Globus pallidus (tissue), 1 donor: ENCODE data around the gene FGF21.
A peak's percentile ranks its signal among the peaks of the same experiment; 100 is the strongest.
"Not testable (repeated sequence)": the region's sequence is repeated elsewhere in the genome, so short reads cannot be mapped to it uniquely, and the experiment has no call there.

ENCODE experiments used
- DNase-seq: peaks from one replicate; pipeline ENCODE4 v3.0.0-alpha.2; 2015; ENCODE audit warnings: low spot score

Gene FGF21

GRCh38 chr19:48755084-48755641 lies at the start of gene FGF21:
FGF21 (plus strand) TSS chr19:48755524; CDS start chr19:48756237, 713 bp downstream.
- no peak for DNase-seq

- no peak for DNase-seq
These were observed 46.9 kb upstream of the FGF21 start for GRCh38 chr19:48708471-48708870.

DNA sequence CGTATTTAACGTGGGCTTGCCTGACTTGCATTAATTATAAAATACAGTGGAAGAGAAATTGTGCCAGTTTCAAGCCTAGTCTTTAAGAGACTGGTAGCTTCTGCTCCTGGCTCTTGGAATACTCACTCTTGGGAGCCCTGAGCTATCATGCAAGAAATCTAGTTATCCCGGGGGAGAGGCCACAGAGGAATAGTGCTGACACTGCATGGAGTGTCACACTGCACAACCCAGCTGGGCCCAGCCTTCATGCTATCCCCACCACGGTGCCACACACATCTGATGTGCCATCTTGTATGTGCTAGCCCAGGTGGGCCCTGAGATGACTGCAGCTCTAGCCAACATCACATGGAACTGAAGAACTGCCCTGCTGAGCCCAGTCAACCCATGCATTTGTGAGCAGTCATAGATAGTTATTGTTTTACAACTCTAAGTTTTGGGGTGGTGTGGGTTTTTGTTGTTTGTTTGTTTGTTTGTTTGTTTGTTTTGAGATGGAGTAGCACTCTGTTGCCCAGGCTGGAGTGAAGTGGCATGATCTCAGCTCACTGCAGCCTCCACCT lies 44.1 kb upstream of the FGF21 start:
- no peak for DNase-seq

GRCh38 chr19:48713041-48713863 lies 42.1 kb upstream of the FGF21 start:
- DNase-seq: no peak

- peak; percentile 100 for DNase-seq
These were observed 41.2 kb upstream of the FGF21 start for GRCh38 chr19:48713864-48714755.

- DNase-seq: no peak
These were observed 40.3 kb upstream of the FGF21 start for GRCh38 chr19:48714759-48715675.

DNA sequence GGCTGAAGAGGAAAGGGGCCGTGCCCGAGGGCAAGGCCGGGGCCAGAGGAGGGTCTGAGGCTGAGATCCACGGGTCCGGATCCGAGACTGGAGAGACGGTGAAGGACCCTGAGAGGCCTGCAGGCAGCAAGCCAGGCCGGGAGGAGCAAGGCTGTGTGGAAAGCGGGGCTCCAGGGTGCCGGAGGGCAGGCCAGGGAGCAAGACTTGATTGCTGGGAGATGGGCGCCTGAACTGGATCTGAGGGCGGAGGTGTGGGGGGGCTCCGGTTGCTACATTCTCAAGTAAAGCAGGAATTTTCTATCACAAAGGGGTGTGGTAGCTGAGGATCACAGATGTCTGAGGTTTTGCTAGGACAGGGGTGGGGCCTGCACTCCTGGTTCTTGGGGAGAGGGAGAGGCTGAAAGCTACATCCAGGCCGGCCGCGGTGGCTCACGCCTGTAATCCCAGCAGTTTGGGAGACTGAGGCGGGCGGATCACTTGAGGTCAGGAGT lies 39.6 kb upstream of the FGF21 start:
- DNase-seq: no peak

DNA sequence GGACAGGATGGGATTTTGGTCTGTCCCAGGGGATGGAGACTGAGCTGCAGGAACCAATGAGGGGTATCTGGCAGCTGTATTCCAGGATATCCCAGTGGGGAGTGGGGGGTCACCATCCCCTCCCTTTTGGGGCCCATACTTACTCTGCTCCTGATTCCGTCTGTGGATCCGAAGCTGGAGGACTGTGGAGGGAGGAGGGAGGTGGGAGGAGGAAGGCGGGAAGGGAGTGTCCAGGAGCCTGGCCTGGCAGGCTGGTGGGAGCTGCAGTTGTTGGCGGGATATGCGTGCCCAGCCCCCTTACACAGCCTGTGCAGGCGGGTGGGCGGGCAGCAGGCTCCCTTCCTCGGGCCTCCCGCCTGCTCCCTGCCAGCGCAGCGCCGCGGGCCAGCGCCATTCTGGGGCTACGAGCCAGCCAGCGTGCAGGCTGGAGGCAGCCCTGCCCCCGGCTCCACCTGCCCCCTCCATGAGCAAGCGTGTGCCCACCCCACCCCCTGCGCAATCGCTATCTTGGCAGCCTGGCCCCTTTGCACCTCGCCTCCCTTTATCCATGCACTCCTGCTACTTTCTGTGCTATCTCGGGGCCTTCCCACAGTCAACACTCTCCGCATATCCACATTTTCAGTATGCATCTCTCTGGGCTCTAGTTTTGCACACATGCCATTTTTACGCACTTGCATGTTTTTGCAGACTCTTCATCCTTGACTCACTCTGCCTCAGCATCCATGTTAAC lies 38.6 kb upstream of the FGF21 start:
- DNase-seq: peak; percentile 55

DNA sequence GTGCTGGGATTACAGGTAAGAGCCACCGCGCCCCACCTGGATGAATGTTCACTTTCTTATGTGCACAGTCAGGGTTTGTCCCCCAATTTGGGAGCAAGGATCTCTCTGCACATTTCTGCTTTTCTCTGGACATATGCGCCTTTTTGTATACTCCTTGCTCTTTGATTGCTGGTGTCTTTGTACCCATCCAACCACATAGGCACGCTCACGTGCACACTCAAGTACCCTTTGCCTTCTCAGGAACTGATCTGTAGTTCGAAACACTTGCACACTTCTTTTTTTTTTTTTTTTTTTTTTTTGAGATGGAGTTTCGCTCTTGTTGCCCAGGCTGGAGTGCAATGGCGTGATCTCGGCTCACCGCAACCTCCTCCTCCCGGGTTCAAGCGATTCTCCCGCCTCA lies 37.2 kb upstream of the FGF21 start:
- DNase-seq: not testable (repeated sequence)

GRCh38 chr19:48718711-48719231 lies 36.6 kb upstream of the FGF21 start:
- DNase-seq: no peak

GRCh38 chr19:48719263-48720171 lies 35.8 kb upstream of the FGF21 start, which contains the start of gene MAMSTR:
MAMSTR (minus strand) TSS chr19:48719725; CDS start chr19:48719031, 694 bp downstream.
- DNase-seq: no peak

- DNase-seq: no peak
These were observed 35.1 kb upstream of the FGF21 start for GRCh38 chr19:48720251-48720612.

DNA sequence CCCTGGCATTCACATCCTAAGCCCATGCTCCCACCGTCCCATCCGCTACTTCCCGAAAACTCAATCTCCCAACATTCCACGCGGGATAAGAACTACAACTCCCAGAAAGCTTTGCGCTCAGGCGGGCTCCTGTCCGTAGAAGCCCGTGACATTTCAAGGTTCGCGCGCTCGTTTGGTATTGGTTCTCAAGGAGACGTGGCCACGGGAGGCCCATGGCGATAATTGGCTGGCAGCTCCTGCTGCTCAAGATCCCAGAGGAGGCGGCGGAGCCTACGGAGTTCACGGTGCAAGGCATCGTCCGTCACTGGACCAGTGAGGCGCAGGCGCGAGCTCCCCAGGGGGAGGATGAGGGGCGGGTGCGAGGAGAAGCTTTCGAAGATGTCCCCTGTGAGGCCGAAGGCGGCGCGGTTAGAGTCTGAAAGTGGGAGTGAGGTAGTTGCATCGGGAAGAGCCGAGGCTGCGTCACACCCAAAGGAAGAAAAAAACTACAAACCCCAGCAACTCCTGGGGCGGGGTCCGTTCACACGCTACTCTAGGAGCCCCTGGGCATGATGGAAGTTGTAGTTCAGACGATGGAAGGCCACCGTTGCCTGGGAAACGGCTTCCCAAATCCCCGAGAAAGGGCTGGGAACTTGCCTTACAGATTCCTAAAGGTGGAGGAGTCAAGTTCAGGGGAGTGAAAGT lies 34.6 kb upstream of the FGF21 start:
- peak; percentile 100 for DNase-seq

GRCh38 chr19:48722196-48722708 lies 33.1 kb upstream of the FGF21 start:
- no peak for DNase-seq

- DNase-seq: peak; percentile 63
These were observed 30.2 kb upstream of the FGF21 start for GRCh38 chr19:48724796-48725753.

DNA sequence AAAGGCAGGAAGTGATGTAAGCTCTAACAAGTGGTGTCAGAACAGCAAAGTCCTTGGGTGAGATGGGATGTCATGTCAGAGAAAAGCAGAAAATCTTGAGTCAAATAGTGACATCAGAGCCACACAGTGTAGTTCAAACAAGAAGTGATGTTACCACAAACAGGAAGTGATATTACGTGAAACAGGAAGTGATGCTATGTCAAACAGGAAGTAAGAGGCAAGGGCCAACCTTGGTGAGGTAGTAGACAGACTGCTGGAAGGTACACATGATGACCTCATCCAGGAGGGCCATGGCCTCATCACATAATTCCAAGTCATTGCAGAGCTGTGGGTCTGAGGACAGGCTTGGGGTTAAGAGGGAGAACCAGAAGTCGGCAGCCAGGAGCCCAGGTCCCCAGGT lies 28.8 kb upstream of the FGF21 start:
- DNase-seq: no peak
